Measurements from ENCODE around the gene EHF.

GRCh38 chr11:34653851-34654482, 33.1 kb downstream of the EHF start:
- TF ChIP-seq SMC3 (IDR thresholded peaks at IDR 0.05; ENCODE audit: low read depth, low read length) (no peak), EP300 (IDR thresholded peaks at IDR 0.05; ENCODE audit: borderline replicate concordance in 1 of 2, low read depth in 1 of 2, low read length in 1 of 2) (no peak), REST (IDR thresholded peaks at IDR 0.05; ENCODE audit: low read depth, low read length) (no peak), USF2 (IDR thresholded peaks at IDR 0.05; ENCODE audit: borderline replicate concordance, low read depth, low read length) (no peak), POLR2AphosphoS5 (IDR thresholded peaks at IDR 0.05; ENCODE audit: low read depth, low read length) (no peak), CTCF (IDR thresholded peaks at IDR 0.05) (no peak), SIN3A (IDR thresholded peaks at IDR 0.05; ENCODE audit: borderline replicate concordance, low read depth, low read length) (no peak), MXI1 (IDR thresholded peaks at IDR 0.05; ENCODE audit: low read depth, low read length) (no peak), RAD21 (IDR thresholded peaks at IDR 0.05; ENCODE audit: low read length) (no peak)

Data from SK-N-SH (cell line).